WERI-Rb-1 (cell line): Measurements from ENCODE around the gene WDR41.

Experiments used
- DNase-seq: peaks from one replicate; pipeline ENCODE4 v3.0.0-alpha.2; 2020
- H3K27ac ChIP-seq: fragments of 250-450 bp; sonication (Bioruptor Pico); 2 replicates; pipeline ENCODE4 v1.5.1; 2020; ENCODE audit warnings: mild to moderate bottlenecking, moderate library complexity
- H3K27me3 ChIP-seq: fragments of 250-450 bp; sonication (Bioruptor Pico); 2 replicates; pipeline ENCODE4 v1.5.1; 2021; ENCODE audit warnings: mild to moderate bottlenecking, low read depth, moderate library complexity; ENCODE audit not compliant: insufficient read depth, severe bottlenecking
- H3K36me3 ChIP-seq: fragments of 250-450 bp; sonication (Bioruptor Pico); 2 replicates; pipeline ENCODE4 v1.5.1; 2020; ENCODE audit warnings: mild to moderate bottlenecking, moderate library complexity
- H3K4me3 ChIP-seq: 2 replicates; pipeline ENCODE4 v1.5.1; 2011; ENCODE audit warnings: low read depth, mild to moderate bottlenecking, control low read depth, low read length
- H3K9me3 ChIP-seq: fragments of 250-450 bp; sonication (Bioruptor Pico); 2 replicates; pipeline ENCODE4 v1.5.1; 2021; ENCODE audit warnings: mild to moderate bottlenecking, moderate library complexity; ENCODE audit not compliant: severe bottlenecking
- CTCF ChIP-seq: IDR thresholded peaks from 2 replicates; pipeline ENCODE4 v1.5.1; 2011; ENCODE audit warnings: low read depth, mild to moderate bottlenecking, control low read depth, inconsistent platforms, low read length

WDR41 gene

GRCh38 chr5:77413049-77413448, 79.1 kb downstream of the WDR41 start:
- H3K4me3 ChIP-seq = no peak overlapping the region
- DNase-seq = no peak
- H3K27ac ChIP-seq = no peak overlapping the region
- H3K36me3 ChIP-seq = no peaks in the 10 kb centered on the region
- TF ChIP-seq CTCF = no peak
- H3K27me3 ChIP-seq = no peaks in the 10 kb centered on the region
- H3K9me3 ChIP-seq = no peaks in the 10 kb centered on the region

GRCh38 chr5:77409870-77410621, 82.1 kb downstream of the WDR41 start:
- DNase-seq = no peak
- H3K27ac ChIP-seq = no peak overlapping the region
- H3K4me3 ChIP-seq = no peak overlapping the region
- H3K36me3 ChIP-seq = no peaks in the 10 kb centered on the region
- no peaks in the 10 kb centered on the region for H3K9me3 ChIP-seq
- no peaks in the 10 kb centered on the region for H3K27me3 ChIP-seq
- no peak for TF ChIP-seq CTCF

GRCh38 chr5:77407152-77407551, 85.0 kb downstream of the WDR41 start:
- TF ChIP-seq CTCF = no peak
- DNase-seq = no peak
- Histone ChIP-seq H3K4me3 (no peak overlapping the region), H3K27ac (no peak overlapping the region), H3K27me3 (no peaks in the 10 kb centered on the region), H3K36me3 (no peaks in the 10 kb centered on the region), H3K9me3 (no peaks in the 10 kb centered on the region)

- DNase-seq = no peak
Measured at GRCh38 chr5:77402796-77403195, 89.3 kb downstream of the WDR41 start.

GRCh38 chr5:77400645-77401044, 91.5 kb downstream of the WDR41 start:
- Histone ChIP-seq H3K9me3 (no peaks in the 10 kb centered on the region), H3K36me3 (no peaks in the 10 kb centered on the region), H3K27me3 (no peaks in the 10 kb centered on the region), H3K4me3 (no peak overlapping the region), H3K27ac (no peak overlapping the region)
- TF ChIP-seq CTCF = no peak
- no peak for DNase-seq

More at GRCh38 chr5:77402796-77403195, 89.3 kb downstream of the WDR41 start:
- Histone ChIP-seq H3K27me3 (no peaks in the 10 kb centered on the region), H3K4me3 (no peak overlapping the region), H3K27ac (no peak overlapping the region), H3K9me3 (no peaks in the 10 kb centered on the region), H3K36me3 (no peaks in the 10 kb centered on the region)
- no peak for TF ChIP-seq CTCF

- no peak for DNase-seq
- no peak overlapping the region for H3K27ac ChIP-seq
Measured at GRCh38 chr5:77398896-77399295, 93.2 kb downstream of the WDR41 start.

More at GRCh38 chr5:77398896-77399295, 93.2 kb downstream of the WDR41 start:
- no peak for TF ChIP-seq CTCF
- Histone ChIP-seq H3K36me3 (no peaks in the 10 kb centered on the region), H3K27me3 (no peaks in the 10 kb centered on the region), H3K9me3 (no peaks in the 10 kb centered on the region), H3K4me3 (no peak overlapping the region)
